Neural cell (in vitro differentiated cells): ENCODE results near the gene ATP6V1B1. TPM values are rescaled to one million over a fixed set of nuclear protein-coding genes. Genes with fewer than 3 reads are reported as not detected.

Experiments
- H2AFZ ChIP-seq: fragments of 200-600, 300-800 bp; sonication (generic), shearing (Covaris generic); 2 replicates; pipeline ENCODE4 v1.6.0; 2014; ENCODE audit warnings: low read depth, mild to moderate bottlenecking, antibody characterized with exemption, low read length, moderate library complexity
- H3F3A ChIP-seq: fragments of 200-600 bp; shearing (Covaris generic); 2 replicates; pipeline ENCODE4 v1.6.1; 2016; ENCODE audit warnings: mild to moderate bottlenecking, moderate library complexity, mixed read lengths, antibody characterized with exemption, low read length; ENCODE audit not compliant: insufficient read depth, poor library complexity, severe bottlenecking
- H3K27ac ChIP-seq: fragments of 200-600, 300-800 bp; sonication (generic), shearing (Covaris generic); 2 replicates; pipeline ENCODE4 v1.5.1; 2014; ENCODE audit warnings: mild to moderate bottlenecking, low read length, moderate library complexity
- H3K27me3 ChIP-seq: fragments of 300-800, 200-600 bp; sonication (generic), shearing (Covaris generic); 2 replicates; pipeline ENCODE4 v1.6.0; 2014; ENCODE audit warnings: mild to moderate bottlenecking, low read depth, low read length, moderate library complexity; ENCODE audit not compliant: insufficient read depth
- H3K36me3 ChIP-seq: fragments of 300-800, 200-600 bp; sonication (generic), shearing (Covaris generic); 2 replicates; pipeline ENCODE4 v1.5.1; 2014; ENCODE audit warnings: mild to moderate bottlenecking, antibody characterized with exemption, low read length, moderate library complexity; ENCODE audit not compliant: insufficient read depth
- H3K4me2 ChIP-seq: fragments of 300-800, 200-600 bp; sonication (generic), shearing (Covaris generic); 2 replicates; pipeline ENCODE4 v1.6.0; 2014; ENCODE audit warnings: mild to moderate bottlenecking, low read length
- H3K4me3 ChIP-seq: fragments of 300-800, 200-600 bp; sonication (generic), shearing (Covaris generic); 2 replicates; pipeline ENCODE4 v1.5.1; 2014; ENCODE audit warnings: mild to moderate bottlenecking, low read length, moderate library complexity
- H3K79me2 ChIP-seq: fragments of 200-600 bp; shearing (Covaris generic); replicated peaks from 2 replicates; pipeline ENCODE4 v1.6.0; 2014; ENCODE audit warnings: mild to moderate bottlenecking, low read length, moderate library complexity; ENCODE audit not compliant: insufficient read depth
- H3K9ac ChIP-seq: fragments of 300-800, 200-600 bp; sonication (generic), shearing (Covaris generic); 2 replicates; pipeline ENCODE4 v1.6.1; 2016; ENCODE audit warnings: mild to moderate bottlenecking, low read length, mixed read lengths
- H3K9me2 ChIP-seq: fragments of 200-600 bp; shearing (Covaris generic); 2 replicates; pipeline ENCODE4 v1.6.1; 2016; ENCODE audit warnings: mild to moderate bottlenecking, low read length, mixed read lengths; ENCODE audit not compliant: insufficient read depth
- H3K9me3 ChIP-seq: fragments of 200-600, 300-800 bp; sonication (generic), shearing (Covaris generic); 2 replicates; pipeline ENCODE4 v1.6.1; 2016; ENCODE audit warnings: mild to moderate bottlenecking, mixed run types, low read length, moderate library complexity, mixed read lengths
- H4K20me1 ChIP-seq: fragments of 200-600 bp; shearing (Covaris generic); 2 replicates; pipeline ENCODE4 v1.6.1; 2016; ENCODE audit warnings: mild to moderate bottlenecking, mixed run types; ENCODE audit not compliant: insufficient read depth
- CTCF ChIP-seq: fragments of 450-650 bp; IDR thresholded peaks from 2 replicates; pipeline ENCODE4 v1.5.1; 2014; ENCODE audit warnings: antibody characterized with exemption, mild to moderate bottlenecking, moderate library complexity; ENCODE audit not compliant: poor library complexity, severe bottlenecking
- EP300 ChIP-seq: fragments of 450-650 bp; conservative IDR thresholded peaks from 2 replicates; pipeline ENCODE4 v1.6.1; 2014; ENCODE audit warnings: antibody characterized with exemption, mild to moderate bottlenecking, moderate library complexity; ENCODE audit not compliant: poor library complexity, severe bottlenecking
- EZH2 ChIP-seq: fragments of 200-600, 300-800 bp; shearing (Covaris generic), sonication (generic); IDR thresholded peaks from 2 replicates; pipeline ENCODE4 v1.6.1; 2014; ENCODE audit warnings: antibody characterized with exemption, low read length, borderline replicate concordance, mild to moderate bottlenecking; ENCODE audit not compliant: insufficient read depth, poor library complexity, severe bottlenecking
- MXI1 ChIP-seq: fragments of 450-650 bp; conservative IDR thresholded peaks from 2 replicates; pipeline ENCODE4 v1.6.1; 2014; ENCODE audit warnings: antibody characterized with exemption, mild to moderate bottlenecking; ENCODE audit not compliant: poor library complexity, severe bottlenecking
- POLR2AphosphoS5 ChIP-seq: IDR thresholded peaks from 2 replicates; pipeline ENCODE4 v1.6.1; 2012
- RAD21 ChIP-seq: fragments of 450-650 bp; conservative IDR thresholded peaks from 2 replicates; pipeline ENCODE4 v1.6.1; 2014; ENCODE audit warnings: antibody characterized with exemption, mild to moderate bottlenecking, moderate library complexity
- REST ChIP-seq: IDR thresholded peaks from 2 replicates; pipeline ENCODE4 v1.6.1; 2012; ENCODE audit warnings: borderline replicate concordance
- SMC3 ChIP-seq: fragments of 450-650 bp; conservative IDR thresholded peaks from 2 replicates; pipeline ENCODE4 v1.6.1; 2014; ENCODE audit warnings: antibody characterized with exemption, mild to moderate bottlenecking, moderate library complexity; ENCODE audit not compliant: poor library complexity
- TAF1 ChIP-seq: IDR thresholded peaks from 2 replicates; pipeline ENCODE4 v1.6.1; 2012; ENCODE audit warnings: low read depth
- polyA plus RNA-seq: library from polyadenylated mRNA; depleted of rRNA; stranded (reverse); fragments of >200 nt; gene quantifications from 2 replicates; pipeline ENCODE4 v1.2.3, GENCODE V29; 2014

Gene ATP6V1B1
- polyA plus RNA-seq, 1 donor from 2014 or later, result 0.12 TPM

- Histone ChIP-seq H4K20me1 (no peaks in the 10 kb centered on the region), H3K27ac (peak within 1 kb of the TSS; percentile 57)
Measured at GRCh38 chr2:70994699-70995425, 59.2 kb downstream of the ATP6V1B1 start, which contains the start of gene TEX261. TSS of gene TEX261 (minus strand) at chr2:70994873. CDS start at chr2:70994757, 116 bp downstream.

GRCh38 chr2:70995426-70995729 is 59.7 kb downstream of the ATP6V1B1 start:
- no peaks in the 10 kb centered on the region for H4K20me1 ChIP-seq
- H3K27ac ChIP-seq, result no peak overlapping the region
- H3K9me3 ChIP-seq, result no peaks in the 10 kb centered on the region
- peak overlapping the region; percentile 99 for H3K4me3 ChIP-seq
- H3K9ac ChIP-seq, result peak overlapping the region; percentile 77
- H3K27me3 ChIP-seq, result no peaks in the 10 kb centered on the region
- peak overlapping the region; percentile 77 for H2AFZ ChIP-seq
- H3F3A ChIP-seq, result no peaks in the 10 kb centered on the region
- peaks cover 17% of the 10 kb centered on the region for H3K79me2 ChIP-seq
- no peaks in the 10 kb centered on the region for H3K9me2 ChIP-seq
- no peaks in the 10 kb centered on the region for H3K36me3 ChIP-seq
- peak overlapping the region; percentile 58 for H3K4me2 ChIP-seq
- TF ChIP-seq RAD21 (peak; percentile 34), EP300 (no peak), MXI1 (no peak), SMC3 (peak; percentile 64), TAF1 (no peak), POLR2AphosphoS5 (no peak), REST (no peak)

More at GRCh38 chr2:70994699-70995425, 59.2 kb downstream of the ATP6V1B1 start, which contains the start of gene TEX261:
- H3F3A ChIP-seq, result no peaks in the 10 kb centered on the region
- H3K27me3 ChIP-seq, result no peaks in the 10 kb centered on the region
- H3K9me3 ChIP-seq, result no peaks in the 10 kb centered on the region
- peaks cover 17% of the 10 kb centered on the region for H3K79me2 ChIP-seq
- no peaks in the 10 kb centered on the region for H3K36me3 ChIP-seq
- H3K4me2 ChIP-seq, result peak within 1 kb of the TSS; percentile 96
- no peak for TF ChIP-seq EZH2
- no peak for TF ChIP-seq SMC3
- peak; percentile 29 for TF ChIP-seq EP300
- no peak for TF ChIP-seq REST
- peak; percentile 74 for TF ChIP-seq POLR2AphosphoS5
- TF ChIP-seq RAD21, result peak; percentile 45
- peak; percentile 92 for TF ChIP-seq CTCF
- no peak for TF ChIP-seq TAF1
- peak; percentile 76 for TF ChIP-seq MXI1
- H3K4me3 ChIP-seq, result peak within 1 kb of the TSS; percentile 99
- peak within 1 kb of the TSS; percentile 81 for H3K9ac ChIP-seq
- H2AFZ ChIP-seq, result peak within 1 kb of the TSS; percentile 77
- no peaks in the 10 kb centered on the region for H3K9me2 ChIP-seq
